T-helper 9 cell (primary cell): ENCODE results near the gene AP1S3.

ENCODE experiments used
- DNase-seq: peaks from one replicate; pipeline ENCODE4 v3.0.0-alpha.2; 2020

AP1S3 gene

GRCh38 chr2:223712642-223713041 is 124.7 kb downstream of the AP1S3 start:
- no peak for DNase-seq

- DNase-seq: no peak
Observed at GRCh38 chr2:223711596-223712326, 125.6 kb downstream of the AP1S3 start.
